SJCRH30 (cell line): ENCODE data around the gene API5. TPM values are rescaled to one million over a fixed set of nuclear protein-coding genes. Genes with fewer than 3 reads are reported as not detected.
"Not testable (repeated sequence)": the region's sequence is repeated elsewhere in the genome, so short reads cannot be mapped to it uniquely, and the experiment has no call there.

Experiments used
- DNase-seq, 2 experiments: peaks; one replicate each; pipeline ENCODE4 v3.0.0-alpha.2; 2015 to 2020
- H3K27ac ChIP-seq: fragments of 250-450 bp; sonication (Bioruptor Pico); 2 replicates; pipeline ENCODE4 v1.5.1; 2020; ENCODE audit warnings: mild to moderate bottlenecking, moderate library complexity
- H3K27me3 ChIP-seq: fragments of 250-450 bp; sonication (Bioruptor Pico); 2 replicates; pipeline ENCODE4 v1.5.1; 2020; ENCODE audit warnings: mild to moderate bottlenecking, moderate library complexity
- H3K36me3 ChIP-seq: fragments of 250-450 bp; sonication (Bioruptor Pico); 2 replicates; pipeline ENCODE4 v1.5.1; 2020; ENCODE audit warnings: mild to moderate bottlenecking, moderate library complexity
- H3K4me1 ChIP-seq: fragments of 250-450 bp; sonication (Bioruptor Pico); 2 replicates; pipeline ENCODE4 v1.5.1; 2020; ENCODE audit warnings: mild to moderate bottlenecking, moderate library complexity
- H3K4me3 ChIP-seq: fragments of 250-450 bp; sonication (Bioruptor Pico); 2 replicates; pipeline ENCODE4 v1.5.1; 2020; ENCODE audit warnings: mild to moderate bottlenecking, moderate library complexity
- H3K9me3 ChIP-seq: fragments of 250-450 bp; sonication (Bioruptor Pico); replicated peaks from 2 replicates; pipeline ENCODE4 v1.5.1; 2020; ENCODE audit warnings: mild to moderate bottlenecking, moderate library complexity
- total RNA-seq: library from RNA; depleted of rRNA; stranded (reverse); fragments of >200 nt; shearing (Covaris generic); gene quantifications from 2 replicates; pipeline ENCODE4 v1.2.3, GENCODE V29; 2014

API5 gene
- total RNA-seq, 1 experiment from 2014 or later = 118 TPM

GRCh38 chr11:43328482-43328881, 16.7 kb downstream of the API5 start:
- H3K36me3 ChIP-seq = peaks cover 94% of the 10 kb centered on the region

GRCh38 chr11:43341159-43341558, 29.4 kb downstream of the API5 start:
- Histone ChIP-seq H3K27ac (no peak overlapping the region), H3K36me3 (peaks cover 45% of the 10 kb centered on the region), H3K27me3 (no peaks in the 10 kb centered on the region), H3K4me3 (no peak overlapping the region), H3K9me3 (no peaks in the 10 kb centered on the region), H3K4me1 (no peaks in the 10 kb centered on the region)
- DNase-seq = no peak

More at GRCh38 chr11:43328482-43328881, 16.7 kb downstream of the API5 start:
- H3K27me3 ChIP-seq = no peaks in the 10 kb centered on the region
- H3K9me3 ChIP-seq = no peaks in the 10 kb centered on the region
- DNase-seq = no peak
- no peak overlapping the region for H3K4me3 ChIP-seq
- no peak overlapping the region for H3K27ac ChIP-seq
- no peaks in the 10 kb centered on the region for H3K4me1 ChIP-seq

GRCh38 chr11:43351426-43351825, 39.6 kb downstream of the API5 start:
- H3K4me1 ChIP-seq, H3K9me3 ChIP-seq, H3K27ac ChIP-seq, H3K4me3 ChIP-seq, H3K27me3 ChIP-seq, H3K36me3 ChIP-seq, DNase-seq: not testable (repeated sequence)

GRCh38 chr11:43354311-43354710, 42.5 kb downstream of the API5 start:
- DNase-seq = no peak
- Histone ChIP-seq H3K27ac (no peak overlapping the region), H3K4me3 (no peak overlapping the region), H3K27me3 (no peaks in the 10 kb centered on the region), H3K36me3 (no peaks in the 10 kb centered on the region), H3K9me3 (no peaks in the 10 kb centered on the region), H3K4me1 (no peaks in the 10 kb centered on the region)

- no peak overlapping the region for H3K4me3 ChIP-seq
- H3K27ac ChIP-seq = no peak overlapping the region
- peaks cover 10% of the 10 kb centered on the region for H3K4me1 ChIP-seq
- H3K36me3 ChIP-seq = no peaks in the 10 kb centered on the region
- H3K9me3 ChIP-seq = no peaks in the 10 kb centered on the region
- H3K27me3 ChIP-seq = no peaks in the 10 kb centered on the region
- no peak for DNase-seq
Observed at GRCh38 chr11:43356336-43356735, 44.5 kb downstream of the API5 start.

GRCh38 chr11:43358279-43358800, 46.5 kb downstream of the API5 start:
- DNase-seq = peak in 1 of 2 experiments; percentile 35
- H3K36me3 ChIP-seq = no peaks in the 10 kb centered on the region; the same call in 1 of the 2 replicates
- peak overlapping the region; percentile 94 for H3K27ac ChIP-seq
- no peaks in the 10 kb centered on the region for H3K9me3 ChIP-seq
- peaks cover 10% of the 10 kb centered on the region for H3K4me1 ChIP-seq
- no peaks in the 10 kb centered on the region for H3K27me3 ChIP-seq
- H3K4me3 ChIP-seq = peak overlapping the region; percentile 95

- Histone ChIP-seq H3K27me3 (no peaks in the 10 kb centered on the region), H3K4me1 (peaks cover 10% of the 10 kb centered on the region), H3K9me3 (no peaks in the 10 kb centered on the region), H3K27ac (peak within 1 kb of the TSS; percentile 94), H3K36me3 (no peaks in the 10 kb centered on the region; the same call in 1 of the 2 replicates), H3K4me3 (peak within 1 kb of the TSS; percentile 95)
- DNase-seq = peak; percentile 97
Observed at GRCh38 chr11:43358801-43359421, 47.1 kb downstream of the API5 start, which contains the start of gene TTC17. TTC17 (plus strand) TSS chr11:43358920; CDS start chr11:43358955, 35 bp downstream.

GRCh38 chr11:43359422-43359818, 47.6 kb downstream of the API5 start:
- Histone ChIP-seq H3K4me1 (peaks cover 10% of the 10 kb centered on the region), H3K9me3 (no peaks in the 10 kb centered on the region), H3K4me3 (peak overlapping the region; percentile 95), H3K36me3 (no peaks in the 10 kb centered on the region; the same call in 1 of the 2 replicates), H3K27me3 (no peaks in the 10 kb centered on the region), H3K27ac (peak overlapping the region; percentile 94)
- DNase-seq = peak; percentile 43 to 59

GRCh38 chr11:43360361-43361032, 48.7 kb downstream of the API5 start:
- peak overlapping the region; percentile 95 for H3K4me3 ChIP-seq
- H3K27ac ChIP-seq = peak overlapping the region; percentile 94; the same call in 1 of the 2 replicates
- peak in 1 of 2 experiments; percentile 46 for DNase-seq
- peaks cover 10% of the 10 kb centered on the region for H3K4me1 ChIP-seq
- H3K9me3 ChIP-seq = no peaks in the 10 kb centered on the region
- no peaks in the 10 kb centered on the region for H3K27me3 ChIP-seq
- H3K36me3 ChIP-seq = peaks cover 7% of the 10 kb centered on the region

- Histone ChIP-seq H3K36me3 (peaks cover 16% of the 10 kb centered on the region), H3K4me1 (peaks cover 34% of the 10 kb centered on the region), H3K27me3 (no peaks in the 10 kb centered on the region), H3K27ac (peak overlapping the region; percentile 96), H3K9me3 (no peaks in the 10 kb centered on the region), H3K4me3 (peak overlapping the region; percentile 27)
- DNase-seq = peak; percentile 13 to 61
Observed at GRCh38 chr11:43366677-43367076, 54.9 kb downstream of the API5 start.

- no peaks in the 10 kb centered on the region for H3K27me3 ChIP-seq
- peak; percentile 70 to 83 for DNase-seq
- peaks cover 34% of the 10 kb centered on the region for H3K4me1 ChIP-seq
- peaks cover 16% of the 10 kb centered on the region for H3K36me3 ChIP-seq
- H3K27ac ChIP-seq = peak overlapping the region; percentile 96
- no peaks in the 10 kb centered on the region for H3K9me3 ChIP-seq
- peak overlapping the region; percentile 27 for H3K4me3 ChIP-seq
Observed at GRCh38 chr11:43367382-43368178, 55.8 kb downstream of the API5 start.

GRCh38 chr11:43376065-43376464, 64.3 kb downstream of the API5 start:
- no peak for DNase-seq
- H3K4me1 ChIP-seq = no peaks in the 10 kb centered on the region
- H3K4me3 ChIP-seq = no peak overlapping the region
- peaks cover 32% of the 10 kb centered on the region for H3K36me3 ChIP-seq
- no peaks in the 10 kb centered on the region for H3K9me3 ChIP-seq
- H3K27ac ChIP-seq = no peak overlapping the region
- H3K27me3 ChIP-seq = no peaks in the 10 kb centered on the region

- Histone ChIP-seq H3K4me1 (no peaks in the 10 kb centered on the region), H3K9me3 (no peaks in the 10 kb centered on the region), H3K4me3 (no peak overlapping the region), H3K27ac (no peak overlapping the region), H3K36me3 (peaks cover 33% of the 10 kb centered on the region), H3K27me3 (no peaks in the 10 kb centered on the region)
- DNase-seq = no peak
Observed at GRCh38 chr11:43376594-43376993, 64.8 kb downstream of the API5 start.

- Histone ChIP-seq H3K9me3 (no peaks in the 10 kb centered on the region), H3K4me3 (no peak overlapping the region), H3K4me1 (no peaks in the 10 kb centered on the region), H3K27me3 (no peaks in the 10 kb centered on the region), H3K27ac (no peak overlapping the region), H3K36me3 (peaks cover 38% of the 10 kb centered on the region)
- no peak for DNase-seq
Observed at GRCh38 chr11:43377389-43377788, 65.6 kb downstream of the API5 start.

- Histone ChIP-seq H3K27ac (no peak overlapping the region), H3K4me1 (no peaks in the 10 kb centered on the region), H3K9me3 (no peaks in the 10 kb centered on the region), H3K27me3 (no peaks in the 10 kb centered on the region), H3K4me3 (no peak overlapping the region), H3K36me3 (peaks cover 37% of the 10 kb centered on the region)
- DNase-seq = no peak
Observed at GRCh38 chr11:43378897-43379296, 67.1 kb downstream of the API5 start.
